K562 (cell line): Measurements from ENCODE around the gene RAPSN. TPM values are rescaled to one million over a fixed set of nuclear protein-coding genes. Genes with fewer than 3 reads are reported as not detected.

Source experiments
- ATAC-seq: fragments of 200-7000 bp; cut with Tn5 transposase; 3 replicates; pipeline ENCODE4 v1.9.1; 2020; ENCODE audit warnings: moderate library complexity
- BruUV-seq: library from RNA; stranded (reverse); fragments of 400-500 nt; replicated peaks from 2 replicates; lab custom pipeline; 2021; lab: Mats Ljungman, UMichigan
- CTCF ChIA-PET: fragments of 300-600 bp; formaldehyde crosslinking; extraction: SDS; loops from one replicate; lab custom pipeline; 2021; ENCODE audit warnings: low intra/inter-chr PET ratio; lab: Yijun Ruan, JAX
- POLR2A ChIA-PET: fragments of 300-600, 350-650 bp; sonication (Branson Sonifier 250); formaldehyde crosslinking; extraction: SDS; loops from one replicate; lab custom pipeline; 2021; ENCODE audit warnings: antibody characterized with exemption, inconsistent platforms; lab: Yijun Ruan, JAX
- DNase-seq, 4 experiments: peaks; one replicate each; pipeline versions ENCODE4 v3.0.0 to v3.0.0-alpha.2; 2011 to 2018; ENCODE audit warnings: low spot score in 3 of 4, mixed read lengths in 3 of 4; ENCODE audit errors: extremely low read depth in 1 of 4
- FAIRE-seq: peaks from 2 replicates; lab custom pipeline; 2011; peaks lifted over from hg19 to GRCh38; lab: Jason Lieb, UNC
- H2AFZ ChIP-seq: 2 replicates; pipeline ENCODE4 v1.6.0; 2011; ENCODE audit warnings: low read depth, low read length, control low read depth, inconsistent platforms
- H3K27ac ChIP-seq: fragments of 200-600 bp; 3 replicates; pipeline ENCODE4 v1.8.0; 2011; ENCODE audit warnings: low read depth, mild to moderate bottlenecking, control low read depth, inconsistent platforms, low read length, moderate library complexity, mixed read lengths; ENCODE audit errors: extremely low read depth
- H3K27me3 ChIP-seq, 2 experiments: fragments of 300-600 bp in 1 of 2; 2 replicates in 1 of 2; 3 replicates in 1 of 2; pipeline versions ENCODE4 v1.6.0 to v1.8.0; 2011; ENCODE audit warnings: inconsistent platforms in 2 of 2, low read length in 2 of 2, mild to moderate bottlenecking in 1 of 2, mixed read lengths in 1 of 2, moderate library complexity in 1 of 2; ENCODE audit not compliant: control insufficient read depth in 2 of 2, insufficient read depth in 2 of 2
- H3K36me3 ChIP-seq: fragments of 300-600 bp; 3 replicates; pipeline ENCODE4 v1.8.0; 2011; ENCODE audit warnings: mild to moderate bottlenecking, low read length, inconsistent platforms; ENCODE audit not compliant: control insufficient read depth, insufficient read depth
- H3K4me1 ChIP-seq, 2 experiments: fragments of 200-600 bp in 1 of 2; replicated peaks in 1 of 2; 2 replicates in 1 of 2; 3 replicates in 1 of 2; pipeline versions ENCODE4 v1.5.1 to v1.8.0; 2011; ENCODE audit warnings: inconsistent platforms in 2 of 2, low read length in 2 of 2, mild to moderate bottlenecking in 1 of 2, mixed read lengths in 1 of 2, moderate library complexity in 1 of 2; ENCODE audit not compliant: control insufficient read depth in 2 of 2, insufficient read depth in 2 of 2
- H3K4me2 ChIP-seq: 2 replicates; pipeline ENCODE4 v1.6.1; 2011; ENCODE audit warnings: low read length, control low read depth, inconsistent platforms, mixed read lengths; ENCODE audit not compliant: insufficient read depth
- H3K4me3 ChIP-seq: fragments of 200-600 bp; sonication (generic), shearing (Covaris generic); 2 replicates; pipeline ENCODE4 v1.5.1; 2016; ENCODE audit warnings: control low read depth, inconsistent platforms
- H3K79me2 ChIP-seq: fragments of 200-600 bp; 3 replicates; pipeline ENCODE4 v1.8.0; 2011; ENCODE audit warnings: low read length, inconsistent platforms; ENCODE audit not compliant: control insufficient read depth, insufficient read depth
- H3K9ac ChIP-seq, 2 experiments: 2 replicates each; pipeline versions ENCODE4 v1.6.0 to v1.6.1; 2011; ENCODE audit warnings: low read depth in 2 of 2, low read length in 2 of 2, control low read depth in 1 of 2, inconsistent platforms in 1 of 2, mild to moderate bottlenecking in 1 of 2, mixed read lengths in 1 of 2; ENCODE audit not compliant: insufficient read depth in 1 of 2
- H3K9me1 ChIP-seq: one replicate; pipeline ENCODE4 v1.6.0; 2011; ENCODE audit warnings: inconsistent platforms, mild to moderate bottlenecking, low read length, moderate library complexity; ENCODE audit not compliant: control insufficient read depth, insufficient read depth
- H3K9me3 ChIP-seq: replicated peaks from 2 replicates; pipeline ENCODE4 v1.5.1; 2011; ENCODE audit warnings: low read depth, low read length, inconsistent platforms; ENCODE audit not compliant: control insufficient read depth, insufficient read depth
- H4K20me1 ChIP-seq: replicated peaks from 2 replicates; pipeline ENCODE4 v1.6.1; 2011; ENCODE audit warnings: low read length, inconsistent platforms, mixed read lengths; ENCODE audit not compliant: control insufficient read depth, insufficient read depth
- PTRF ChIP-seq: fragments of 450-650 bp; IDR thresholded peaks from 2 replicates; pipeline ENCODE4 v1.6.1; 2016; ENCODE audit warnings: mild to moderate bottlenecking, missing genetic modification characterization, missing compliant biosample characterization
- ZNF224 ChIP-seq: sonication (generic); formaldehyde crosslinking; IDR thresholded peaks from 2 replicates; pipeline ENCODE4 v1.8.0; 2022; ENCODE audit warnings: mild to moderate bottlenecking, missing genetic modification reagents
- ZNF436 ChIP-seq: fragments of 250-450, 450-650 bp; sonication (Bioruptor Pico); formaldehyde crosslinking; IDR thresholded peaks from 2 replicates; pipeline ENCODE4 v1.7.0; 2020; ENCODE audit warnings: mild to moderate bottlenecking
- WGBS: fragments of 100-300 bp; shearing (Covaris generic); methylation state at CpG from one replicate; pipeline ENCODE4 v1.1.6; 2016; ENCODE audit warnings: low coverage, mixed read lengths; ENCODE audit not compliant: insufficient coverage; ENCODE audit errors: missing lambda C conversion rate; 5-methylcytosine and 5-hydroxymethylcytosine counted together
- in situ Hi-C: fragments of 300-500 bp; cut with MboI; formaldehyde crosslinking; loops from 4 replicates; pipeline ENCODE4 v1.15.0; 2018; ENCODE audit warnings: inconsistent platforms, mixed read lengths
- intact Hi-C: fragments of 100-400 bp; cut with micrococcal nuclease; formaldehyde crosslinking; loops from 2 replicates; pipeline ENCODE4 v1.14.2; 2022
- polyA plus RNA-seq, 8 experiments: library from polyadenylated mRNA; depleted of rRNA in 4 of 8; stranded (reverse) in 5 of 8; unstranded in 3 of 8; fragments of >200 nt; fragmentation: Nextera tagmentation in 2 of 8; fragmentation: Illumina TruSeq in 1 of 8; extraction: Ambion mirVana in 2 of 8; extraction: Trizol in 1 of 8; gene quantifications; 2 replicates each; pipeline versions ENCODE4 v1.2.1 to v1.2.3, GENCODE V29; 2011 to 2014; ENCODE audit warnings: inconsistent platforms in 1 of 8, missing spikeins in 1 of 8
- total RNA-seq, 7 experiments: library from RNA; depleted of rRNA in 6 of 7; stranded (reverse); fragments of >200 nt in 6 of 7; fragmentation: Illumina TruSeq in 2 of 7; extraction: Trizol in 2 of 7; gene quantifications; 2 replicates each; pipeline versions ENCODE4 v1.2.1 to v1.2.3, GENCODE V29; 2011 to 2021; ENCODE audit warnings: low replicate concordance in 1 of 7
- TF ChIP-seq, protein P1 (sequence below): IDR thresholded peaks from 2 replicates; pipeline ENCODE4 v1.6.1; 2012; ENCODE audit warnings: low read depth, low read length, improper control_type of control experiment, borderline replicate concordance
- TF ChIP-seq, protein P2 (sequence below), 2 experiments: IDR thresholded peaks; 2 replicates each; pipeline ENCODE4 v1.6.1; 2011; ENCODE audit warnings: borderline replicate concordance in 1 of 2, control low read depth in 1 of 2, low read depth in 1 of 2, low read length in 1 of 2, mild to moderate bottlenecking in 1 of 2, mixed read lengths in 1 of 2, moderate library complexity in 1 of 2; ENCODE audit not compliant: insufficient read depth in 1 of 2, insufficient read length in 1 of 2, poor library complexity in 1 of 2, severe bottlenecking in 1 of 2; ENCODE audit errors: extremely low read depth in 1 of 2
- TF ChIP-seq, protein P3 (sequence below): fragments of 450-650 bp; IDR thresholded peaks from 2 replicates; pipeline ENCODE4 v1.6.1; 2018; ENCODE audit warnings: mild to moderate bottlenecking, low read depth; ENCODE audit not compliant: partially characterized antibody
- TF ChIP-seq, protein P4 (sequence below): sonication (generic); formaldehyde crosslinking; IDR thresholded peaks from 2 replicates; pipeline ENCODE4 v1.8.1; 2023; ENCODE audit warnings: mild to moderate bottlenecking, missing genetic modification reagents
- TF ChIP-seq, protein P5 (sequence below): sonication (generic); formaldehyde crosslinking; IDR thresholded peaks from 2 replicates; pipeline ENCODE4 v1.8.1; 2023; ENCODE audit warnings: mild to moderate bottlenecking, missing genetic modification reagents

RAPSN gene
- total and polyA plus RNA-seq, 9 of the 15 experiments (the other 6 are each of a cell fraction or from before 2014, with no cell fraction given) = 0.06 to 0.11 TPM; not detected in 7

DNA sequence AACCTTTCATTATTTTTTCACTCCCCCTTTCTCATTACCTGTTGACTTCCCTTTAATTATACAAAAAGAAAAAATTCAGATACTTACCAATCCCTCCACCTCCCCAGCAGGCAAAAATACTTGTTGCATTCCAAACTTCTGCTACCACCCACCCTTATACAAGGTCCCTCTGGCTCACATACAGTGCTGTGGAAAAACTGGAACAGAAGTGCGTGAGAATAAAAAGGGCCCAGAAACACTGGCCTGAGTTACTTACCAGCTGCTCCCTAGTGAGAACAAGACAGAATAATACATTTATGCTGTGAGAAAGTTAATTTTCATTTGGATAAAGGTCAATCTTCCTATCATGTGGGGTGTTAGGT lies 46.9 kb upstream of the RAPSN start:
- Histone ChIP-seq H3K9me1 (no peaks in the 10 kb centered on the region), H3K9me3 (no peaks in the 10 kb centered on the region), H3K4me2 (no peak overlapping the region), H3K27me3 (no peaks in the 10 kb centered on the region), H3K4me3 (no peak overlapping the region), H4K20me1 (peaks cover 11% of the 10 kb centered on the region; the same call in 1 of the 2 replicates), H2AFZ (no peak overlapping the region), H3K9ac (no peak overlapping the region), H3K79me2 (peaks cover 93% of the 10 kb centered on the region), H3K27ac (no peak overlapping the region), H3K4me1 (peaks cover 0 to 9% of the 10 kb centered on the region in 2 experiments; a peak in 2 of 5 replicates), H3K36me3 (peaks cover 84% of the 10 kb centered on the region)
- CTCF ChIA-PET = no interaction called here
- WGBS = 100% methylated on average over 1 of the region's 1 CpG
- no peak for ATAC-seq
- POLR2A ChIA-PET = interaction anchor here (1.0 to 1.2 kb wide), 3 partner anchors 8 to 57 kb away, joined by 3 to 5 read pairs (median 3); partner anchors contain the start of gene CELF1
- in situ Hi-C loops = no loop called here
- no peak for FAIRE-seq
- intact Hi-C loops = no loop called here
- TF ChIP-seq ZNF436 (CRISPR knock-in tag) (no peak), ZNF224 (CRISPR knock-in tag) (no peak), PTRF (no peak)
- TF ChIP-seq, protein P1, sequence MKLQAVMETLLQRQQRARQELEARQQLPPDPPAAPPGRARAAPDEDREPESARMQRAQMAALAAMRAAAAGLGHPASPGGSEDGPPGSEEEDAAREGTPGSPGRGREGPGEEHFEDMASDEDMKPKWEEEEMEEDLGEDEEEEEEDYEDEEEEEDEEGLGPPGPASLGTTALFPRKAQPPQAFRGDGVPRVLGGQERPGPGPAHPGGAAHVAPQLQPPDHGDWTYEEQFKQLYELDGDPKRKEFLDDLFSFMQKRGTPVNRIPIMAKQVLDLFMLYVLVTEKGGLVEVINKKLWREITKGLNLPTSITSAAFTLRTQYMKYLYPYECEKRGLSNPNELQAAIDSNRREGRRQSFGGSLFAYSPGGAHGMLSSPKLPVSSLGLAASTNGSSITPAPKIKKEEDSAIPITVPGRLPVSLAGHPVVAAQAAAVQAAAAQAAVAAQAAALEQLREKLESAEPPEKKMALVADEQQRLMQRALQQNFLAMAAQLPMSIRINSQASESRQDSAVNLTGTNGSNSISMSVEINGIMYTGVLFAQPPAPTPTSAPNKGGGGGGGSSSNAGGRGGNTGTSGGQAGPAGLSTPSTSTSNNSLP = no peak
- TF ChIP-seq, protein P2, sequence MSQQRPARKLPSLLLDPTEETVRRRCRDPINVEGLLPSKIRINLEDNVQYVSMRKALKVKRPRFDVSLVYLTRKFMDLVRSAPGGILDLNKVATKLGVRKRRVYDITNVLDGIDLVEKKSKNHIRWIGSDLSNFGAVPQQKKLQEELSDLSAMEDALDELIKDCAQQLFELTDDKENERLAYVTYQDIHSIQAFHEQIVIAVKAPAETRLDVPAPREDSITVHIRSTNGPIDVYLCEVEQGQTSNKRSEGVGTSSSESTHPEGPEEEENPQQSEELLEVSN (IDR thresholded peaks at IDR 0.05; ENCODE audit: borderline replicate concordance in 1 of 2, extremely low read depth in 1 of 2, insufficient read depth in 1 of 2, insufficient read length in 1 of 2, low read depth in 1 of 2, low read length in 1 of 2, poor library complexity in 1 of 2, severe bottlenecking in 1 of 2) = no peak
- TF ChIP-seq, protein P3, sequence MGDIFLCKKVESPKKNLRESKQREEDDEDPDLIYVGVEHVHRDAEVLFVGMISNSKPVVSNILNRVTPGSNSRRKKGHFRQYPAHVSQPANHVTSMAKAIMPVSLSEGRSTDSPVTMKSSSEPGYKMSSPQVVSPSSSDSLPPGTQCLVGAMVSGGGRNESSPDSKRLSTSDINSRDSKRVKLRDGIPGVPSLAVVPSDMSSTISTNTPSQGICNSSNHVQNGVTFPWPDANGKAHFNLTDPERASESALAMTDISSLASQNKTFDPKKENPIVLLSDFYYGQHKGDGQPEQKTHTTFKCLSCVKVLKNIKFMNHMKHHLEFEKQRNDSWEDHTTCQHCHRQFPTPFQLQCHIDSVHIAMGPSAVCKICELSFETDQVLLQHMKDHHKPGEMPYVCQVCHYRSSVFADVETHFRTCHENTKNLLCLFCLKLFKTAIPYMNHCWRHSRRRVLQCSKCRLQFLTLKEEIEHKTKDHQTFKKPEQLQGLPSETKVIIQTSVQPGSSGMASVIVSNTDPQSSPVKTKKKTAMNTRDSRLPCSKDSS = no peak
- TF ChIP-seq, protein P4, sequence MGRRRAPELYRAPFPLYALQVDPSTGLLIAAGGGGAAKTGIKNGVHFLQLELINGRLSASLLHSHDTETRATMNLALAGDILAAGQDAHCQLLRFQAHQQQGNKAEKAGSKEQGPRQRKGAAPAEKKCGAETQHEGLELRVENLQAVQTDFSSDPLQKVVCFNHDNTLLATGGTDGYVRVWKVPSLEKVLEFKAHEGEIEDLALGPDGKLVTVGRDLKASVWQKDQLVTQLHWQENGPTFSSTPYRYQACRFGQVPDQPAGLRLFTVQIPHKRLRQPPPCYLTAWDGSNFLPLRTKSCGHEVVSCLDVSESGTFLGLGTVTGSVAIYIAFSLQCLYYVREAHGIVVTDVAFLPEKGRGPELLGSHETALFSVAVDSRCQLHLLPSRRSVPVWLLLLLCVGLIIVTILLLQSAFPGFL (CRISPR knock-in tag) = no peak
- TF ChIP-seq, protein P5, sequence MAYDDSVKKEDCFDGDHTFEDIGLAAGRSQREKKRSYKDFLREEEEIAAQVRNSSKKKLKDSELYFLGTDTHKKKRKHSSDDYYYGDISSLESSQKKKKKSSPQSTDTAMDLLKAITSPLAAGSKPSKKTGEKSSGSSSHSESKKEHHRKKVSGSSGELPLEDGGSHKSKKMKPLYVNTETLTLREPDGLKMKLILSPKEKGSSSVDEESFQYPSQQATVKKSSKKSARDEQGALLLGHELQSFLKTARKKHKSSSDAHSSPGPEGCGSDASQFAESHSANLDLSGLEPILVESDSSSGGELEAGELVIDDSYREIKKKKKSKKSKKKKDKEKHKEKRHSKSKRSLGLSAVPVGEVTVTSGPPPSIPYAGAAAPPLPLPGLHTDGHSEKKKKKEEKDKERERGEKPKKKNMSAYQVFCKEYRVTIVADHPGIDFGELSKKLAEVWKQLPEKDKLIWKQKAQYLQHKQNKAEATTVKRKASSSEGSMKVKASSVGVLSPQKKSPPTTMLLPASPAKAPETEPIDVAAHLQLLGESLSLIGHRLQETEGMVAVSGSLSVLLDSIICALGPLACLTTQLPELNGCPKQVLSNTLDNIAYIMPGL = no peak
- no TSS peak for BruUV-seq
- DNase-seq = no peak
